K562 (cell line): Measurements from ENCODE around the gene TMEM184B. TPM values are rescaled to one million over a fixed set of nuclear protein-coding genes. Genes with fewer than 3 reads are reported as not detected.

Source experiments
- C11orf30 ChIP-seq: fragments of 450-650 bp; IDR thresholded peaks from 2 replicates; pipeline ENCODE4 v1.6.1; 2016; ENCODE audit warnings: low read depth, mild to moderate bottlenecking
- CXXC5 ChIP-seq: fragments of 250-450 bp; sonication (Bioruptor Pico); IDR thresholded peaks from 2 replicates; pipeline ENCODE4 v1.8.0; 2022; ENCODE audit warnings: inconsistent platforms, mild to moderate bottlenecking, moderate library complexity
- ELK3 ChIP-seq: fragments of 450-650 bp; formaldehyde crosslinking; IDR thresholded peaks from 2 replicates; pipeline ENCODE4 v1.4.0; 2020; ENCODE audit warnings: mild to moderate bottlenecking
- EP300 ChIP-seq: IDR thresholded peaks from 2 replicates; pipeline ENCODE4 v1.6.1; 2012; ENCODE audit warnings: low read length, improper control_type of control experiment
- HMBOX1 ChIP-seq: sonication (generic); IDR thresholded peaks from 2 replicates; pipeline ENCODE4 v1.6.1; 2016
- KLF1 ChIP-seq: fragments of 450-650 bp; IDR thresholded peaks from 2 replicates; pipeline ENCODE4 v1.6.1; 2016; ENCODE audit warnings: missing genetic modification characterization, missing compliant biosample characterization
- MITF ChIP-seq: IDR thresholded peaks from 2 replicates; pipeline ENCODE4 v1.6.1; 2014; ENCODE audit warnings: antibody characterized with exemption
- NCOA1 ChIP-seq: fragments of 450-650 bp; IDR thresholded peaks from 2 replicates; pipeline ENCODE4 v1.6.1; 2016; ENCODE audit warnings: low read depth
- POLR2H ChIP-seq: IDR thresholded peaks from 2 replicates; pipeline ENCODE4 v1.6.1; 2016; ENCODE audit warnings: missing genetic modification characterization, low read depth, mild to moderate bottlenecking, control low read depth, missing compliant biosample characterization, moderate library complexity
- RUNX1 ChIP-seq: sonication (generic); IDR thresholded peaks from 2 replicates; pipeline ENCODE4 v1.6.1; 2016; ENCODE audit warnings: antibody characterized with exemption, low read depth
- SAFB ChIP-seq: fragments of 200-400 bp; formaldehyde crosslinking; IDR thresholded peaks from 2 replicates; pipeline ENCODE4 v1.6.1; 2017; ENCODE audit warnings: low read depth, low read length, borderline replicate concordance
- SETDB1 ChIP-seq: IDR thresholded peaks from one replicate; pipeline ENCODE4 v1.6.1; 2012; ENCODE audit warnings: low read length, control low read depth, inconsistent platforms
- TAF1 ChIP-seq: IDR thresholded peaks from 2 replicates; pipeline ENCODE4 v1.6.1; 2011; ENCODE audit warnings: mild to moderate bottlenecking, low read length, moderate library complexity; ENCODE audit not compliant: insufficient read depth, control insufficient read depth, severe bottlenecking; ENCODE audit errors: extremely low read depth
- ZNF174 ChIP-seq: fragments of 250-450 bp; sonication (Bioruptor Pico); IDR thresholded peaks from 2 replicates; pipeline ENCODE4 v1.4.0; 2020; ENCODE audit warnings: mild to moderate bottlenecking
- ZNF232 ChIP-seq: sonication (generic); formaldehyde crosslinking; IDR thresholded peaks from 2 replicates; pipeline ENCODE4 v1.8.0; 2022; ENCODE audit warnings: mild to moderate bottlenecking, missing genetic modification reagents
- ZNF318 ChIP-seq, 2 experiments: fragments of 450-650 bp; IDR thresholded peaks; 2 replicates each; pipeline ENCODE4 v1.6.1; 2016; ENCODE audit warnings: mild to moderate bottlenecking in 2 of 2, borderline replicate concordance in 1 of 2, low read depth in 1 of 2, moderate library complexity in 1 of 2
- ZNF436 ChIP-seq: fragments of 250-450, 450-650 bp; sonication (Bioruptor Pico); formaldehyde crosslinking; IDR thresholded peaks from 2 replicates; pipeline ENCODE4 v1.7.0; 2020; ENCODE audit warnings: mild to moderate bottlenecking
- polyA plus RNA-seq, 8 experiments: library from polyadenylated mRNA; depleted of rRNA in 4 of 8; stranded (reverse) in 5 of 8; unstranded in 3 of 8; fragments of >200 nt; fragmentation: Nextera tagmentation in 2 of 8; fragmentation: Illumina TruSeq in 1 of 8; extraction: Ambion mirVana in 2 of 8; extraction: Trizol in 1 of 8; gene quantifications; 2 replicates each; pipeline versions ENCODE4 v1.2.1 to v1.2.3, GENCODE V29; 2011 to 2014; ENCODE audit warnings: inconsistent platforms in 1 of 8, missing spikeins in 1 of 8
- total RNA-seq, 7 experiments: library from RNA; depleted of rRNA in 6 of 7; stranded (reverse); fragments of >200 nt in 6 of 7; fragmentation: Illumina TruSeq in 2 of 7; extraction: Trizol in 2 of 7; gene quantifications; 2 replicates each; pipeline versions ENCODE4 v1.2.1 to v1.2.3, GENCODE V29; 2011 to 2021; ENCODE audit warnings: low replicate concordance in 1 of 7

TMEM184B gene
- total and polyA plus RNA-seq, 9 of the 15 experiments (the other 6 are each of a cell fraction or from before 2014, with no cell fraction given), result 0.31 to 25.1 (median 6.2) TPM

GRCh38 chr22:38240734-38241252 lies 32.0 kb downstream of the TMEM184B start (continued):
- TF ChIP-seq ZNF318 (IDR thresholded peaks at IDR 0.05; ENCODE audit: borderline replicate concordance in 1 of 2, low read depth in 1 of 2) (0 out of 4 replicates have a peak, but pooled peaks of 1 of the 2 experiments have one; percentile 20), NCOA1 (no peak), POLR2H (peak; percentile 67), C11orf30 (peak; percentile 85), ZNF174 (CRISPR knock-in tag) (no peak), HMBOX1 (no peak), ZNF436 (no peak), ELK3 (CRISPR knock-in tag) (no peak), SETDB1 (no peak), SAFB (no peak), EP300 (peak; percentile 21; the same call in 1 of the 2 replicates), RUNX1 (no peak), TAF1 (no peak), CXXC5 (CRISPR knock-in tag) (peak; percentile 45; the same call in 1 of the 2 replicates), KLF1 (no peak), MITF (no peak), ZNF232 (no peak)
